ENCODE results near the gene CBX3.
A peak's percentile ranks its signal among the peaks of the same experiment; 100 is the strongest.
"Not testable (repeated sequence)": the region's sequence is repeated elsewhere in the genome, so short reads cannot be mapped to it uniquely, and the experiment has no call there.

The CBX3 gene

GRCh38 chr7:26171601-26172000 is 29.9 kb upstream of the CBX3 start:
- no peak for DNase-seq

- DNase-seq: no peak
Measured at GRCh38 chr7:26172048-26172447, 29.5 kb upstream of the CBX3 start.

- DNase-seq: not testable (repeated sequence)
Measured at GRCh38 chr7:26175903-26176302, 25.6 kb upstream of the CBX3 start.

GRCh38 chr7:26176696-26177095 is 24.8 kb upstream of the CBX3 start:
- not testable (repeated sequence) for DNase-seq

GRCh38 chr7:26177269-26177668 is 24.3 kb upstream of the CBX3 start:
- not testable (repeated sequence) for DNase-seq

- no peak for DNase-seq
Measured at GRCh38 chr7:26178272-26178960, 23.1 kb upstream of the CBX3 start.

GRCh38 chr7:26179422-26179821 is 22.1 kb upstream of the CBX3 start:
- no peak for DNase-seq

GRCh38 chr7:26179826-26180497 is 21.6 kb upstream of the CBX3 start:
- DNase-seq: no peak

- no peak for DNase-seq
Measured at GRCh38 chr7:26180792-26181198, 20.8 kb upstream of the CBX3 start.

GRCh38 chr7:26181474-26182227 is 19.9 kb upstream of the CBX3 start:
- no peak for DNase-seq

GRCh38 chr7:26182283-26182682 is 19.3 kb upstream of the CBX3 start:
- no peak for DNase-seq

- no peak for DNase-seq
Measured at GRCh38 chr7:26182706-26183105, 18.8 kb upstream of the CBX3 start.

- no peak for DNase-seq
Measured at GRCh38 chr7:26183545-26184280, 17.8 kb upstream of the CBX3 start.

GRCh38 chr7:26184281-26185101 is 17.1 kb upstream of the CBX3 start:
- not testable (repeated sequence) for DNase-seq

- DNase-seq: no peak
Measured at GRCh38 chr7:26185131-26185843, 16.3 kb upstream of the CBX3 start.

GRCh38 chr7:26185844-26186180 is 15.7 kb upstream of the CBX3 start:
- DNase-seq: no peak

GRCh38 chr7:26186364-26187311 is 14.9 kb upstream of the CBX3 start:
- DNase-seq: no peak

- DNase-seq: peak; percentile 43
Measured at GRCh38 chr7:26187380-26188205, 14.0 kb upstream of the CBX3 start.

- no peak for DNase-seq
Measured at GRCh38 chr7:26188206-26188956, 13.2 kb upstream of the CBX3 start.
